ENCODE measurements around the gene HOXA5. TPM values are rescaled to one million over a fixed set of nuclear protein-coding genes. Genes with fewer than 3 reads are reported as not detected.

The HOXA5 gene
- total and polyA plus RNA-seq, 2 donors (not counting 3 experiments of a cell fraction or from before 2014, with no cell fraction given), result 18.6 to 18.8 TPM

GRCh38 chr7:27123007-27123476 lies 20.4 kb downstream of the HOXA5 start:
- no peak overlapping the region for H2AFZ ChIP-seq (ENCODE audit: low read depth, low read length)
- no TSS peak for BruUV-seq (replicated peaks)
- peaks cover 68% of the 10 kb centered on the region for H3K79me2 ChIP-seq (ENCODE audit: control insufficient read depth, insufficient read depth, low read length)
- H3K4me1 ChIP-seq (ENCODE audit: control insufficient read depth, extremely low read depth, insufficient read depth, low read length), result peaks cover 85% of the 10 kb centered on the region
- no peaks in the 10 kb centered on the region for H3K27me3 ChIP-seq (ENCODE audit: control insufficient read depth in 2 of 2, insufficient read depth in 2 of 2, low read length in 2 of 2)
- DNase-seq (ENCODE audit: low read depth, low spot score), result no peak
- dilution Hi-C loops (cut with MboI; ENCODE audit: extremely low pct_ligation_motif_present, low sequenced_read_pairs) (no loop called here), intact Hi-C loops (cut with micrococcal nuclease) (no loop called here)
- H3K4me2 ChIP-seq (ENCODE audit: insufficient read depth, low read length), result peak overlapping the region; percentile 92
- ChIA-PET POLR2A (interaction anchor here (1.2 kb wide), 1 partner anchor 24 kb away, joined by 4 read pairs; no protein-coding TSS in a partner anchor), CTCF (interaction anchor here (0.7 to 9.1 kb wide), 4 partner anchors 16 to 24 kb away, joined by 3 to 70 read pairs (median 3); no protein-coding TSS in a partner anchor)
- H3K36me3 ChIP-seq (ENCODE audit: control insufficient read depth in 2 of 2, extremely low read depth in 1 of 2, insufficient read depth in 2 of 2, low read length in 2 of 2), result peaks cover 0 to 3% of the 10 kb centered on the region in 2 experiments
- FAIRE-seq, result peak; percentile 35
- no peaks in the 10 kb centered on the region for H3K9me1 ChIP-seq (replicated peaks; ENCODE audit: control insufficient read depth, extremely low read depth, insufficient read depth, low read length)
- TF ChIP-seq JUN (IDR thresholded peaks at IDR 0.05; ENCODE audit: borderline replicate concordance, insufficient read depth, insufficient read length, low read depth) (no peak), EZH2 (IDR thresholded peaks at IDR 0.05; ENCODE audit: borderline replicate concordance, low read depth, low read length, severe bottlenecking) (no peak), POLR2AphosphoS5 (IDR thresholded peaks at IDR 0.05; ENCODE audit: insufficient read depth, low read depth, low read length) (no peak)
- TF ChIP-seq, protein P1, sequence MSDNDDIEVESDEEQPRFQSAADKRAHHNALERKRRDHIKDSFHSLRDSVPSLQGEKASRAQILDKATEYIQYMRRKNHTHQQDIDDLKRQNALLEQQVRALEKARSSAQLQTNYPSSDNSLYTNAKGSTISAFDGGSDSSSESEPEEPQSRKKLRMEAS (IDR thresholded peaks at IDR 0.05; ENCODE audit: insufficient read depth, insufficient read length), result no peak
- TF ChIP-seq, protein P2, sequence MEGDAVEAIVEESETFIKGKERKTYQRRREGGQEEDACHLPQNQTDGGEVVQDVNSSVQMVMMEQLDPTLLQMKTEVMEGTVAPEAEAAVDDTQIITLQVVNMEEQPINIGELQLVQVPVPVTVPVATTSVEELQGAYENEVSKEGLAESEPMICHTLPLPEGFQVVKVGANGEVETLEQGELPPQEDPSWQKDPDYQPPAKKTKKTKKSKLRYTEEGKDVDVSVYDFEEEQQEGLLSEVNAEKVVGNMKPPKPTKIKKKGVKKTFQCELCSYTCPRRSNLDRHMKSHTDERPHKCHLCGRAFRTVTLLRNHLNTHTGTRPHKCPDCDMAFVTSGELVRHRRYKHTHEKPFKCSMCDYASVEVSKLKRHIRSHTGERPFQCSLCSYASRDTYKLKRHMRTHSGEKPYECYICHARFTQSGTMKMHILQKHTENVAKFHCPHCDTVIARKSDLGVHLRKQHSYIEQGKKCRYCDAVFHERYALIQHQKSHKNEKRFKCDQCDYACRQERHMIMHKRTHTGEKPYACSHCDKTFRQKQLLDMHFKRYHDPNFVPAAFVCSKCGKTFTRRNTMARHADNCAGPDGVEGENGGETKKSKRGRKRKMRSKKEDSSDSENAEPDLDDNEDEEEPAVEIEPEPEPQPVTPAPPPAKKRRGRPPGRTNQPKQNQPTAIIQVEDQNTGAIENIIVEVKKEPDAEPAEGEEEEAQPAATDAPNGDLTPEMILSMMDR (IDR thresholded peaks at IDR 0.05; ENCODE audit: extremely low read depth in 1 of 2, insufficient read depth in 1 of 2, low read depth in 1 of 2, low read length in 2 of 2), result no peak
- peak overlapping the region in 2 of 3 experiments; percentile 12 to 68 for H3K4me3 ChIP-seq (replicated peaks in 1 of 3; ENCODE audit: insufficient read depth in 1 of 3, low read depth in 1 of 3, low read length in 3 of 3)
- H3K9me3 ChIP-seq (replicated peaks; ENCODE audit: control insufficient read depth, insufficient read depth, low read length), result no peaks in the 10 kb centered on the region
- H4K20me1 ChIP-seq (replicated peaks; ENCODE audit: control insufficient read depth, extremely low read depth, insufficient read depth, low read length), result no peaks in the 10 kb centered on the region
- peak overlapping the region; percentile 81 for H3K9ac ChIP-seq (replicated peaks; ENCODE audit: extremely low read depth, insufficient read depth, low read length)
- peak overlapping the region; percentile 96 for H3K27ac ChIP-seq (ENCODE audit: insufficient read depth, low read depth, low read length)
